ENCODE data around the gene KRT38.

GRCh38 chr17:41413353-41413957 lies 27.3 kb downstream of the KRT38 start:
- TF ChIP-seq CTCF (IDR thresholded peaks at IDR 0.05) (no peak), POLR2AphosphoS5 (IDR thresholded peaks at IDR 0.05) (no peak), POLR2A (IDR thresholded peaks at IDR 0.05) (no peak), EP300 (IDR thresholded peaks at IDR 0.05) (no peak)
